Colonic mucosa (tissue), 4 donors: Measurements from ENCODE around the gene MEPE. TPM values are rescaled to one million over a fixed set of nuclear protein-coding genes. Genes with fewer than 3 reads are reported as not detected.

Experiments used
- DNase-seq: peaks from one replicate; pipeline ENCODE4 v3.0.0-alpha.2; 2020
- H3K27ac ChIP-seq: fragments of 200-600 bp; one replicate; pipeline ENCODE4 v1.8.0; 2021
- H3K27me3 ChIP-seq: fragments of 200-600 bp; one replicate; pipeline ENCODE4 v1.8.0; 2021
- H3K36me3 ChIP-seq: fragments of 200-600 bp; one replicate; pipeline ENCODE4 v1.8.0; 2021
- H3K4me1 ChIP-seq: fragments of 200-600 bp; one replicate; pipeline ENCODE4 v1.8.0; 2021; ENCODE audit warnings: mild to moderate bottlenecking
- H3K4me3 ChIP-seq: fragments of 200-600 bp; one replicate; pipeline ENCODE4 v1.8.0; 2021
- H3K9ac ChIP-seq, 2 donors: one replicate each; pipeline ENCODE4 v1.7.0; 2013; ENCODE audit warnings: control low read depth in 2 of 2, low read depth in 2 of 2, low read length in 2 of 2
- H3K9me3 ChIP-seq: fragments of 200-600 bp; one replicate; pipeline ENCODE4 v1.8.0; 2021
- intact Hi-C: fragments of 100-400 bp; cut with DNase I; formaldehyde crosslinking; loops from one replicate; pipeline ENCODE4 v1.14.1; 2022
- total RNA-seq, 2 donors: library from RNA; stranded (reverse); fragmentation: NEBNext Ultra II Directional in 1 of 2; extraction: Animal tissue kit (Norgen Biotek cat#: 25700) in 1 of 2; gene quantifications; one replicate each; pipeline ENCODE4 v1.2.1, GENCODE V29; 2021
- TF ChIP-seq, protein P1 (sequence below): fragments of 200-600 bp; IDR thresholded peaks from one replicate; pipeline ENCODE4 v1.8.0; 2022; ENCODE audit warnings: antibody characterized with exemption, mild to moderate bottlenecking
- donor health status: healthy.
- donor health status: DM: no; HTN: no; CAD: no.
- donor health status: DM: no; HTN: no; CAD: no.

MEPE gene
- total RNA-seq, 2 donors from 2014 or later, result not detected

GRCh38 chr4:87803421-87803820, 29.3 kb upstream of the MEPE start:
- Histone ChIP-seq H3K27ac (no peak overlapping the region), H3K27me3 (no peaks in the 10 kb centered on the region), H3K9ac (no peak overlapping the region), H3K4me3 (no peak overlapping the region), H3K4me1 (no peaks in the 10 kb centered on the region), H3K36me3 (no peaks in the 10 kb centered on the region), H3K9me3 (no peaks in the 10 kb centered on the region)
- no peak for DNase-seq
- intact Hi-C loops, result no loop called here
- TF ChIP-seq, protein P1, sequence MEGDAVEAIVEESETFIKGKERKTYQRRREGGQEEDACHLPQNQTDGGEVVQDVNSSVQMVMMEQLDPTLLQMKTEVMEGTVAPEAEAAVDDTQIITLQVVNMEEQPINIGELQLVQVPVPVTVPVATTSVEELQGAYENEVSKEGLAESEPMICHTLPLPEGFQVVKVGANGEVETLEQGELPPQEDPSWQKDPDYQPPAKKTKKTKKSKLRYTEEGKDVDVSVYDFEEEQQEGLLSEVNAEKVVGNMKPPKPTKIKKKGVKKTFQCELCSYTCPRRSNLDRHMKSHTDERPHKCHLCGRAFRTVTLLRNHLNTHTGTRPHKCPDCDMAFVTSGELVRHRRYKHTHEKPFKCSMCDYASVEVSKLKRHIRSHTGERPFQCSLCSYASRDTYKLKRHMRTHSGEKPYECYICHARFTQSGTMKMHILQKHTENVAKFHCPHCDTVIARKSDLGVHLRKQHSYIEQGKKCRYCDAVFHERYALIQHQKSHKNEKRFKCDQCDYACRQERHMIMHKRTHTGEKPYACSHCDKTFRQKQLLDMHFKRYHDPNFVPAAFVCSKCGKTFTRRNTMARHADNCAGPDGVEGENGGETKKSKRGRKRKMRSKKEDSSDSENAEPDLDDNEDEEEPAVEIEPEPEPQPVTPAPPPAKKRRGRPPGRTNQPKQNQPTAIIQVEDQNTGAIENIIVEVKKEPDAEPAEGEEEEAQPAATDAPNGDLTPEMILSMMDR, result no peak

DNA sequence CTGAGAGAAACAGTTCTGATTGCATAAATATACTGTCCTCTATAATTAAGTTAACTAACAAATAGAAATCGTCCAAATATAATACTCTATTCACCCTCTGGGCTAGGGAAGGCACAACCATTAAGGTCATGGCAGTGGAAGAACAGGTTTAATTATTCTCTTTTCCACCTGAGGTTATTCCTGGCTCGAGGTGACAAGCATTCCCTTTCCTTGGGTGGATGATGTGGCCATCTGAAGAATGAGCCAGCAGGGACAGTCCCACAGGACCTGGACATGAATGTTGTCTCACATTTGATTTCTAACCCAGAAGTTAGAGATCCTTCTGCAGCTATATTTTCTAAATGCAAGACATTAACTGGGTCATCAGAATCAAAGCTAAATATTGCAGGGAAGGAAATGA, 27.9 kb upstream of the MEPE start:
- Histone ChIP-seq H3K27ac (no peak overlapping the region), H3K27me3 (no peaks in the 10 kb centered on the region), H3K4me1 (no peaks in the 10 kb centered on the region), H3K4me3 (no peak overlapping the region), H3K9me3 (no peaks in the 10 kb centered on the region), H3K36me3 (no peaks in the 10 kb centered on the region), H3K9ac (no peak overlapping the region)
- intact Hi-C loops, result no loop called here
- no peak for DNase-seq
- TF ChIP-seq, protein P1, result no peak

DNA sequence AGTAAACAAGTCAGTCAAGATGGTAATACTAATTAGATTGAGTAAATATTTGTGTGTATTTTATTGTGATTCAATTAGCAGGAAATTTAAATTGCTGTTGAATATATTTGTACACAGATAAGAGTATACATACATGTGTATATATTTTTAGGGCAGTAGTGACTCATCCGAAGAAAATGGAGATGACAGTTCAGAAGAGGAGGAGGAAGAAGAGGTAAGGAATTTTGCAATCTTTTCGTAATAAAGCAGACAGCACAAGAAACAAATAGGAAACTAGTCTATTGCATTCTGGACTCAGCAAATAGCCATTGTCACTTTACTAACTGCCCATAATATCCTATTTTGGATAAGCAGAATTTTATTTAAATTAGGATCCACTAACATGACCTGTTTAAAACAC, 26.8 kb upstream of the MEPE start:
- Histone ChIP-seq H3K27me3 (no peaks in the 10 kb centered on the region), H3K9ac (no peak overlapping the region), H3K27ac (no peak overlapping the region), H3K36me3 (no peaks in the 10 kb centered on the region), H3K9me3 (no peaks in the 10 kb centered on the region), H3K4me3 (no peak overlapping the region), H3K4me1 (no peaks in the 10 kb centered on the region)
- TF ChIP-seq, protein P1, result no peak
- DNase-seq, result no peak
- intact Hi-C loops, result no loop called here

- Histone ChIP-seq H3K27me3 (no peaks in the 10 kb centered on the region), H3K9me3 (no peaks in the 10 kb centered on the region), H3K9ac (no peak overlapping the region), H3K27ac (no peak overlapping the region), H3K36me3 (no peaks in the 10 kb centered on the region), H3K4me1 (no peaks in the 10 kb centered on the region), H3K4me3 (no peak overlapping the region)
- TF ChIP-seq, protein P1, result no peak
- DNase-seq, result no peak
- intact Hi-C loops, result no loop called here
Observed at GRCh38 chr4:87806520-87806919, 26.2 kb upstream of the MEPE start.

GRCh38 chr4:87807402-87807801, 25.4 kb upstream of the MEPE start:
- TF ChIP-seq, protein P1, result no peak
- Histone ChIP-seq H3K27ac (no peak overlapping the region), H3K4me3 (no peak overlapping the region), H3K9ac (no peak overlapping the region), H3K4me1 (no peaks in the 10 kb centered on the region), H3K36me3 (no peaks in the 10 kb centered on the region), H3K27me3 (no peaks in the 10 kb centered on the region), H3K9me3 (no peaks in the 10 kb centered on the region)
- DNase-seq, result no peak
- intact Hi-C loops, result no loop called here

DNA sequence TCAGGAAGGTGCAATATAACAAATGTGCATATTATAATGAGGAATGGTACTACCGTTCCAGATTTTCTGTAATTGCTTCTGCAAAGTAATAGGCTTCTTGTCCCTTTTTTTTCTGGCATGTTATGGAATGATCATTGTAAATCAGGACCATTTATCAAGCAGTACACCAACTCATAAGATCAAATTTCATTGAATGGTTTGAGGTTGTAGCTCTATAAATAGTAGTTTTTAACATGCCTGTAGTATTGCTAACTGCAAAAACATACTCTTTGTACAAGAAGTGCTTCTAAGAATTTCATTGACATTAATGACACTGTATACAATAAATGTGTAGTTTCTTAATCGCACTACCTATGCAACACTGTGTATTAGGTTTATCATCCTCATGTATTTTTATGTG, 20.8 kb upstream of the MEPE start:
- H3K27me3 ChIP-seq, result no peaks in the 10 kb centered on the region
- no peak overlapping the region for H3K4me3 ChIP-seq
- no peak overlapping the region for H3K9ac ChIP-seq
- TF ChIP-seq, protein P1, result no peak
- no peaks in the 10 kb centered on the region for H3K36me3 ChIP-seq
- H3K4me1 ChIP-seq, result no peaks in the 10 kb centered on the region
- H3K9me3 ChIP-seq, result no peaks in the 10 kb centered on the region
- H3K27ac ChIP-seq, result no peak overlapping the region
- intact Hi-C loops, result no loop called here
- DNase-seq, result no peak
